SK-N-MC (cell line): ENCODE results near the gene YLPM1.

Experiments used
- EZH2 ChIP-seq: fragments of 200-600 bp; sonication (generic); IDR thresholded peaks from one replicate; pipeline ENCODE4 v1.6.1; 2017; ENCODE audit warnings: antibody characterized with exemption
- POLR2AphosphoS5 ChIP-seq: IDR thresholded peaks from 2 replicates; pipeline ENCODE4 v1.6.1; 2012; ENCODE audit warnings: mild to moderate bottlenecking, low read depth, low read length, borderline replicate concordance

GRCh38 chr14:74735125-74735524, 28.0 kb upstream of the YLPM1 start:
- TF ChIP-seq POLR2AphosphoS5 (no peak), EZH2 (no peak)
